GM12801 (cell line): ENCODE data around the gene FLRT1.

Experiments used
- TF ChIP-seq, protein P1 (sequence below): IDR thresholded peaks from one replicate; pipeline ENCODE4 v1.5.1; 2011; ENCODE audit warnings: control low read depth; ENCODE audit not compliant: insufficient read length; ENCODE audit errors: extremely low read depth

Gene FLRT1

DNA sequence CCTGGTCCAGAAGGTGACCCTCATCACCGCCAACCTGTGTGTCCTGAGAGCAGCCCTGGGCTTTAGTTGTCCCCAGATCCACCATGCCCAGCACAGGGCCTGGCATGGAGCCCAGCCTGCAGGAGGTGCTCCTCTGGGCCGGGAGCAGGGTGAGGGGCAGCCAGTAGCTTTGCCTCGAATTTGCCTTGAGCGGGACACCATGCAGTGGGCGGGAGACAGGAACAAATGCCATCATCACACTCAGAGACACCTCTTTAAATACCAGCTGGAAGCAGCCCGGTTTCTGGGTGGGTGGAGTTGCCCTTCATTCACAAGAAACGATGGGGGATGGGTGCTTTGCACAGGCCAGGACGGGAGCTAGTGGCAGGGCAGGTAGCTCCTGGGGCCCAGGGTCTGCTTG lies 19.3 kb downstream of the FLRT1 start:
- TF ChIP-seq, protein P1, sequence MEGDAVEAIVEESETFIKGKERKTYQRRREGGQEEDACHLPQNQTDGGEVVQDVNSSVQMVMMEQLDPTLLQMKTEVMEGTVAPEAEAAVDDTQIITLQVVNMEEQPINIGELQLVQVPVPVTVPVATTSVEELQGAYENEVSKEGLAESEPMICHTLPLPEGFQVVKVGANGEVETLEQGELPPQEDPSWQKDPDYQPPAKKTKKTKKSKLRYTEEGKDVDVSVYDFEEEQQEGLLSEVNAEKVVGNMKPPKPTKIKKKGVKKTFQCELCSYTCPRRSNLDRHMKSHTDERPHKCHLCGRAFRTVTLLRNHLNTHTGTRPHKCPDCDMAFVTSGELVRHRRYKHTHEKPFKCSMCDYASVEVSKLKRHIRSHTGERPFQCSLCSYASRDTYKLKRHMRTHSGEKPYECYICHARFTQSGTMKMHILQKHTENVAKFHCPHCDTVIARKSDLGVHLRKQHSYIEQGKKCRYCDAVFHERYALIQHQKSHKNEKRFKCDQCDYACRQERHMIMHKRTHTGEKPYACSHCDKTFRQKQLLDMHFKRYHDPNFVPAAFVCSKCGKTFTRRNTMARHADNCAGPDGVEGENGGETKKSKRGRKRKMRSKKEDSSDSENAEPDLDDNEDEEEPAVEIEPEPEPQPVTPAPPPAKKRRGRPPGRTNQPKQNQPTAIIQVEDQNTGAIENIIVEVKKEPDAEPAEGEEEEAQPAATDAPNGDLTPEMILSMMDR, result no peak

DNA sequence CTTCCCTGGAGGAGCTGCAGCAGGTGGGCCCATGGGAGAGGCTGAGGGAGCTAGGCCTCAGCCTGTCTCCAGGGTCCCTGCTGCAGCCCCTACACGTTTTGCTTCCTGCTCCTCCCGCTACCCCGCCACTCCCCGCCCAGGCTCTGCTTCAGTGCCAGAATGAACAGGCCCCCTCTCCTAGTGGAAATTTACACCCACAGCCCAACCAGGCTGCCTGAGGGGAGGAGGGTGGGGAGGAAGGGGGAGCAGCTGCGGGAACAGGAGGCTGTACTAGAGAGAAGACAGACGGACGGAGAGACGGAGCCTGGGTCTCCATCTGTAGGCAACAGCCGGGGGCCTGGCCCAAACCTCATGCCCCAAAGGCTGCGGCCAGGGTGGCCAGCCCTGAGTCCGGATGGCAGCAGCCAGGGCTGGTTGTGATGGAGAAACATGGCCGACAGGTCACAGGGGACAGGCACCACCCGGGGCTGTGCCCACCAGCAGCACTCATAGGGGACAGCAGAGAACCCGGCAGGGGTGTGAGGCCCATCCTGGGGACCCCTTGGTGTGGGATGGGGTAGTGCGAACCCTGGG lies 20.6 kb downstream of the FLRT1 start:
- TF ChIP-seq, protein P1, result no peak

- TF ChIP-seq, protein P1, result no peak
Measured at GRCh38 chr11:64056861-64057260, 21.1 kb downstream of the FLRT1 start.

GRCh38 chr11:64057890-64058289 lies 22.2 kb downstream of the FLRT1 start:
- TF ChIP-seq, protein P1, result no peak

- TF ChIP-seq, protein P1, result no peak
Measured at GRCh38 chr11:64058494-64058893, 22.8 kb downstream of the FLRT1 start.

DNA sequence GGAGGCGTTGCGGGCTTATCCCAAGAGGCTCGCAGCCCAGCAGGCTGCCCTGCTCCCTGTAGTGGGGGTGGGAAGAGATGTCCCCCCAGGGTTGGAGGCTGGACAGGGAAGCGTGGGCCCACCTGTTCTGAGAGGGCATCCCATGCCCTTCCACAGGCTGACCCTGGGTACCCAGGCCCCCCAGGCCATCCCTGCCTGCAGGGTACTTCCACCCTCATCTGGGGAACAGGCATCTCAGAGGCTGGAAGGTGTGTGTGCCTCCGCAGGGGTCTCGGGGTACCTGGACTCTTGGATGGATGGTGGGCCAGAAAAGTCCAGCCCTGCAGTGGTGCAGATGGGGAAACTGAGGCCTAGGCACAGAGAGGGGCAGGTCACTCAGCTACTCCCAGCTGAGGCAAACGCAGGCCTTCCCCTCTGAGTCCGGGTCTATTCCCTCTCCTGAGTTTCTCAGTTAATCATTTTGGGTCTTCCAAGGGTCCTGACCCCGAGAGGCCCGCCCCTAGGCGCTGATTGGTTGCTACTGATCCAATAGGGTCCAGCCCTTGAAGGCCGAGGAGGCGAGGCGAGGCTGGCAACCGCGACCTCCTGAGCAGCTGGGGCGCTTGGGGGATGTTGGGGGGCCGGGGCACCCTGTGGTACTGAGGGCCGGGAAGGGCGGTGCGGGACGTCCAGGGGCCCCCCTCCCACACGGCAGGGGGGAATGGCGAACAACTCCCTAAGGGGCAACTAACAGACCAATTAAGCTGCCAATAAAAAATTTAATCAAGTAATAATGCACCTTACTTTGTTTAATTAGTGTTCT lies 23.8 kb downstream of the FLRT1 start:
- TF ChIP-seq, protein P1, result no peak

DNA sequence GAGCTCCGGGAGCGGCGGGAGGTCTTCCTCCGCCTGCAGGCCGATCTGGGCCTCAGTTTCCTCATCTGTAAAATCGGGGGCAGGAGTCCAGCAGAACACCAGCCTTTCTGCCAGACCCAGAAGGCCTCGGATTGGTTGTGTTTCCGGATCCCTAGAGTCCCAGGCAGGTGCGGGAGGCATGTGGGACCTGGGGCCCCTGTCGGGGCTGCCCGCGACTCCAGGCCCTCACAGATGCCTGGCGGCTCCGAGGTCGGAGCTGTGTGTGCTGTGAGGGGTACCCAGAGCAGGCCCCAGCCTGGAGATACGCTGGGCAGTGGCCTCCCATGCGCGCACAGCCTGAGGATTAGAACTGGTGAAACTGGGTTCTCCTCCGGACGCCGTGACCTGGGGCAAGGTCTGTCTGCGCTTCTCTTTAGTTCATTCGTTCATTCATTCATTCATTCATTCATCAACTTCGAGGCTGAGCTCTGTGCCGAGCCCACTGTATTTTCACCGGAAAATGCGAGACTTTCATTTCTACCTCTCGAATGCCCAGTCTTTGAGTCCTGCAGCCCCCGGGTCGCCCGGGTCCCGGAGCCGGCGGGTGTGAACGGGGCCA lies 24.6 kb downstream of the FLRT1 start:
- TF ChIP-seq, protein P1, result no peak
